GM18519 (cell line): Measurements from ENCODE around the gene PAQR7.

Experiments
- ATAC-seq: cut with Tn5 transposase; IDR thresholded peaks from one replicate; pipeline ENCODE4 v1.9.1; 2021; ENCODE audit warnings: mild to moderate bottlenecking, moderate library complexity; ENCODE audit not compliant: unreplicated experiment, low FRiP score

The PAQR7 gene

GRCh38 chr1:25875856-25876692 is 566 bp upstream of the PAQR7 start:
- no peak for ATAC-seq

GRCh38 chr1:25874635-25875153 is 814 bp downstream of the PAQR7 start:
- ATAC-seq = no peak

DNA sequence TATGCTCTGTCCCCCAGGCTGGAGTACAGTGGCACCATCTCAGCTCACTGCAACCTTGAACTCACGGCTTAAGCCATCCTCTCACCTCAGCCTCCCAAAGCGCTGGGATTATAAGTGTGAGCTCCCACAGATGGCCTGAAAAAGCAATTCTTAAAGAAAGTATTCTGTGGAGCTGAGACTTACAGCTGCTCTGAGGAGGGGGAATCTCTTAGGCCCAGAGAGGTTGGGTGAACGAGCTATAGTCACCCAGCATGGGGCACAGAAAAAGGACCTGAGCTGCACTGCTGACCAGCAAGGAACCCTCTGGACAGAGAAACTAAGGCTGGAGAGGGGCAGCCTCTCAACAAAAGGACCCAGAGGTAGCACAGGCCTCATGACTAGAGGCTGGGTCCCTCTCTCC is 1.3 kb downstream of the PAQR7 start:
- ATAC-seq = no peak

GRCh38 chr1:25873120-25873519 is 2.4 kb downstream of the PAQR7 start:
- ATAC-seq = no peak

DNA sequence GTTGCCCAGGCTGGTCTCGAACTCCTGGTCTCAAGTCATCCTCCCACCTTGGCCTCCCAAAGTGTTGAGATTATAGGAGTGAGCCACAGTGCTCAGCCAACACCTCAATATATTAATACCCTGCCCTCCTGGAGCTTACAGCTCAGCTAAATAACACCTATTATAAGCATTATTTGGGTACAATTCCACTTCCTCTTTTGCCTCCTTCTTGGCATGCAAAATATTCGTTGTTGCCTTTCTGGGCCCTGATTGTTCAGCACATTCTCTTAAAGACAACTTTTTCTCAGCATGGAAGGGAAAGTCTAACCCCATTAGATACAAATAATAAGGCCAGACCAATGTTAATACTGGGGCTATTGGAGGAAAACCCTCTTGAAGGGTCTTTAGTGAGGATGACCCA is 2.8 kb downstream of the PAQR7 start:
- ATAC-seq = no peak

GRCh38 chr1:25871704-25872494 is 3.6 kb downstream of the PAQR7 start:
- no peak for ATAC-seq

- no peak for ATAC-seq
Measured at GRCh38 chr1:25871086-25871703, 4.3 kb downstream of the PAQR7 start.

DNA sequence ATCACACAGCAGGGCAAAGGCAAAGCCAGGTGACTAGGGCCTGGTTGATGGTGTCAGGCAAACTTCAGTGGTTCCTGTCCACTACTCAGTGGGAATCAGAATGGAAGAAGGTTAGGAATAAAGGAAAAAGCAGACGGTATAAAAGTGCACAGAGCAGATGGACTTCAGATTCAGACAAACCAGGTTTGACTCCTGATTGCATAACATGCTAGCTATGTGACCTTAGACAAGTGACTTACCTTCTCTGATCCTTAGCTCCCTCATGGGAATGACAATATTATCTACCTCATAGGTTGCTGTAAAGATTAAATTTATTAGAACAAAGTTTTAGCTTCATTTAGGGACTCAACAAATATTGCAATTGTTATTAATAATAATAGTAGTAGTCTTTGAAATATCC is 4.9 kb downstream of the PAQR7 start:
- no peak for ATAC-seq

DNA sequence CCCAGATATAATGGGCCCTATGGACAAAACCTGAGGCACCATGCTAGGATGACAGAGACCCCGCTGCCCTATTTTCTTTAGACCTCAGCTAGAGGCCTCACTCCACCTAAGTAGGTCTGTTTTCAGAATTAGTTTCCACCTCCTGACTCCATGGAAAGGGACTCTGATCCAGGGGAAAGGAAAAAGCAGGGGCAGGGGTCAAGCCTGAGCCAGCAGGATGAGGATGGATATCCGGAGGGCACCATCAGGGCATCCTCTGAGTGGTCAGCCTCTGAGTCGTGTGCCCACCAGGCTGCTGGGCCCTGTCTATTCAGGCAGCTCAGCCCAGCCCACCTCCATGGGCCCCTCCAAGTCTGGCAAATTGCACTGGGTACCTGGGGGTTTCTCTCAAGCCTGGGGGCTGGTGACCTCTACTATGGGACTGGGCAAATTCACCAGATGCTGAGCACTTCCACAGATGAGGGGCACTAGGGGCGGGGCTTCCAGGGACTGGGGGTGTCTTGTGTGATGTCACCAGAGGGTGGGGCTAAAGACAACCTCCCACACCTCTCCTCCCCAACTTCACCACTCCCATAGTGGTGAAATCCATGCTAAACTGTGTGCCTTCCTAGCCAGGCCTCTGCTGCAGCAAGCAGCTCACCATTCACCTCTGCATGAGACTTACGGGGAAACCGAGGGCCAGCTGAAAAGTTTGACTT is 5.5 kb downstream of the PAQR7 start:
- no peak for ATAC-seq

- ATAC-seq = no peak
Measured at GRCh38 chr1:25867210-25867991, 8.1 kb downstream of the PAQR7 start.

GRCh38 chr1:25866288-25866687 is 9.2 kb downstream of the PAQR7 start:
- ATAC-seq = no peak

- ATAC-seq = no peak
Measured at GRCh38 chr1:25864434-25864833, 11.1 kb downstream of the PAQR7 start.

DNA sequence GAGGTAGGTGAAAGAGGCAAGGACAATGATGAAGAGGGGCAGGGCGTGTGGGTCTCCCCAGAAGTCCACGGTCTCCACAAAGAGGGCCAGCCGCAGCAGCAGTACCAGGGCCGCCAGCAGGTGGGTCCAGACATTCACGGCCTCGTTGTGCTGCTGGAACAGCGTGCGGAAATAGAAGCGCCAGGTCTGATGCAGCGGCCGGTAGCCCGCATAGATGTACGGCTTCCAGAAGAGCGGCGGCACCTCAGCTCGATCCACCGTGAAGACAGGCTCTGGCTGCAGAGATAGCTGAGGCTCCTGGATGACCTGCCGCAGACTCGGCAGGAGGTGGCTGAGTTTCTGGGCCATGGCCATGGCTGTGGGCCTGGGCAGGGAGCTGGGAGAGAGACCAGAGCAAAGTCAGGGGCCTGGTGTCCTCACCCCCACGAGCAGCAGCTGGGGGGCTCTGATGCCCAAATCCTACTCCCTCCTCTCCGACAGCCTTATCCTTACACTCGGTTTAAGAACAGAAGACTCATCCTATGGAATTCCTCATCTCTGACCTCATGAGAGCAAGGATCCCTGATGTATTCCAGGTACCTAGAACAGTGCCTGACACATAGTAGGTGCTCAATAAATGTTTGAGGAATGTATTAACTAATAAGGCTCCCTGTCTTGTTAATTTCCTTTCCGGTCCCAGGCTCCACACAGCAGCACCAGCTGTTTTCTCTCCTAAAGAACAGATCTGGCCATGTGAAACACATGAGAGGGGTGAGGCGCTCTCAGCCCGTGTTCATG is 11.8 kb downstream of the PAQR7 start:
- no peak for ATAC-seq

GRCh38 chr1:25862785-25863485 is 12.6 kb downstream of the PAQR7 start:
- ATAC-seq = no peak

GRCh38 chr1:25861316-25862286 is 13.9 kb downstream of the PAQR7 start:
- ATAC-seq = no peak

GRCh38 chr1:25858906-25859789 is 16.4 kb downstream of the PAQR7 start, which contains the start of gene AUNIP:
AUNIP (minus strand) TSS chr1:25859457; CDS start chr1:25859357, 100 bp downstream.
- peak; percentile 65 for ATAC-seq
